ENCODE measurements around the gene SART1.

GRCh38 chr11:66015454-66015881 is 53.9 kb downstream of the SART1 start:
- TF ChIP-seq, protein P1, sequence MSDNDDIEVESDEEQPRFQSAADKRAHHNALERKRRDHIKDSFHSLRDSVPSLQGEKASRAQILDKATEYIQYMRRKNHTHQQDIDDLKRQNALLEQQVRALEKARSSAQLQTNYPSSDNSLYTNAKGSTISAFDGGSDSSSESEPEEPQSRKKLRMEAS (IDR thresholded peaks at IDR 0.05; ENCODE audit: low read depth, low read length) = no peak
- TF ChIP-seq, protein P2, sequence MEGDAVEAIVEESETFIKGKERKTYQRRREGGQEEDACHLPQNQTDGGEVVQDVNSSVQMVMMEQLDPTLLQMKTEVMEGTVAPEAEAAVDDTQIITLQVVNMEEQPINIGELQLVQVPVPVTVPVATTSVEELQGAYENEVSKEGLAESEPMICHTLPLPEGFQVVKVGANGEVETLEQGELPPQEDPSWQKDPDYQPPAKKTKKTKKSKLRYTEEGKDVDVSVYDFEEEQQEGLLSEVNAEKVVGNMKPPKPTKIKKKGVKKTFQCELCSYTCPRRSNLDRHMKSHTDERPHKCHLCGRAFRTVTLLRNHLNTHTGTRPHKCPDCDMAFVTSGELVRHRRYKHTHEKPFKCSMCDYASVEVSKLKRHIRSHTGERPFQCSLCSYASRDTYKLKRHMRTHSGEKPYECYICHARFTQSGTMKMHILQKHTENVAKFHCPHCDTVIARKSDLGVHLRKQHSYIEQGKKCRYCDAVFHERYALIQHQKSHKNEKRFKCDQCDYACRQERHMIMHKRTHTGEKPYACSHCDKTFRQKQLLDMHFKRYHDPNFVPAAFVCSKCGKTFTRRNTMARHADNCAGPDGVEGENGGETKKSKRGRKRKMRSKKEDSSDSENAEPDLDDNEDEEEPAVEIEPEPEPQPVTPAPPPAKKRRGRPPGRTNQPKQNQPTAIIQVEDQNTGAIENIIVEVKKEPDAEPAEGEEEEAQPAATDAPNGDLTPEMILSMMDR (IDR thresholded peaks at IDR 0.05; ENCODE audit: low read depth, low read length) = no peak
- no peak for TF ChIP-seq POLR2A (IDR thresholded peaks at IDR 0.05; ENCODE audit: extremely low read depth, insufficient read length)

Measured in NB4 (cell line).